ENCODE results near the gene SCFD1. TPM values are rescaled to one million over a fixed set of nuclear protein-coding genes. Genes with fewer than 3 reads are reported as not detected.
"Not testable (repeated sequence)": the region's sequence is repeated elsewhere in the genome, so short reads cannot be mapped to it uniquely, and the experiment has no call there.

The SCFD1 gene
- total RNA-seq, 1 donor from 2014 or later = 95.1 TPM

GRCh38 chr14:30610787-30611343 lies 11.3 kb upstream of the SCFD1 start:
- peak; percentile 61 for DNase-seq (ENCODE audit: low spot score)

DNA sequence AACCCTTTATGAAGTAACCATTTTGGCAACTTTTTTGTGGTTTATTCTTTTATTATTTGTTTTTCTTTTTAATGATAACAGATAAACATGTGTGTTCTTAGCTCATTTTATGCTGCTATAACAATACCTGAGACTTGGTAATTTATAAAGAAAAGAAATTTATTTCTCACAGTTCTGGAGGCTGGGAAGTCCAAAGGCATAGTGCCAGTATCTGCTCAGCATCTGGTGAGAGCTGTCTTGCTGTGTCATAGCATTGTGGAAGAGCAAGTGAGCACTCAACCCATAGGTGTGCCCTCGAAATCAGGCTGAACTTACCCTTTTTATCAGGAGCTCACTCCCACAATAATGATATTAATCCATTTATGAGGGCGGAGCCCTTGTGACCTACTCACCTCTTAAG lies 8.0 kb upstream of the SCFD1 start:
- DNase-seq (ENCODE audit: low spot score) = no peak

DNA sequence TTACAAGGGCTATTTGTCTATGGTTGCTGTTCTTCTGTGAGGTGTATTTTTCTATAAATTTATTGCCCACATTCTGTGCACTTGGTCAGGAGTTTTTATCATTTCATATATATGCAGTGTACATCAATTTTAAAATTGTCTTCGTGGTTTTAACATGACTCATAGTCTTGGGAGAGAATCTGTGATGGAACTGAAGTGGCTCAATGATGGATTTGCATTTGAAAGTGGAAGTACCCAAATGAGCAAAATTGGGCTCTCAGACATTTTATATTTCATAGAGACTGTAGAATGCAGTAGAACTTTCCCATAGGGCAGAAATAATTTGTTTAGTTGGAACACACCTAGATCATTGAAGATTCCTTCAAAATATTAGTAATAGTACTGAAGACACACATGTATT lies 1.9 kb upstream of the SCFD1 start:
- DNase-seq (ENCODE audit: low spot score) = no peak

DNA sequence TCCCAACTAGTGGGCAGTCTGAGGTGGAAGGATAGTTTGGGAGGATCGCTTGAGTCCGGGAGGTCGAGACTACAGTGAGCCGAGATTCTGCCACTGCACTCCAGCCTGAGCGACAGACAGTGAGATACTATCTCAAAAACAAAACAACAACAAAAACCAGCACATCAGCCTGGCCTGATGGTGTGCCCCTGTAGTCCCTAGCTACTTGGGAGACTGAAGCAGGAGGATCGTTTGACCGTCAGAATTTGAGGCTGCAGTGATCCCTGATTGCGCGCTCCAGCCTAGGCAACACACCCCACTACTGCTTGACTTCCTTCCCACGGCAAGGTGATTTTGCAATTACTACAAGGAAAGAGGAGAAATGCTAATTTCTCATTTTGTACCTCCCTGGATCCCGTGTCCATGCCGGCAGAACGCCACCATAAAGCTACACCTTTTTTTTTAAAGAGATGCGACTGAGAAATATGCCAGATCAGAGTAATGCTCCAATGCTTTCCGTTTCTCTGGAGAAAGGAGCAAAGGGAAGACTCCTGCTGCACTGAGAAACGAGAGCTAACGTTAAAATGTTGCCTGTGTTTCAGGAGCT lies 672 bp upstream of the SCFD1 start:
- no peak for DNase-seq (ENCODE audit: low spot score)

DNA sequence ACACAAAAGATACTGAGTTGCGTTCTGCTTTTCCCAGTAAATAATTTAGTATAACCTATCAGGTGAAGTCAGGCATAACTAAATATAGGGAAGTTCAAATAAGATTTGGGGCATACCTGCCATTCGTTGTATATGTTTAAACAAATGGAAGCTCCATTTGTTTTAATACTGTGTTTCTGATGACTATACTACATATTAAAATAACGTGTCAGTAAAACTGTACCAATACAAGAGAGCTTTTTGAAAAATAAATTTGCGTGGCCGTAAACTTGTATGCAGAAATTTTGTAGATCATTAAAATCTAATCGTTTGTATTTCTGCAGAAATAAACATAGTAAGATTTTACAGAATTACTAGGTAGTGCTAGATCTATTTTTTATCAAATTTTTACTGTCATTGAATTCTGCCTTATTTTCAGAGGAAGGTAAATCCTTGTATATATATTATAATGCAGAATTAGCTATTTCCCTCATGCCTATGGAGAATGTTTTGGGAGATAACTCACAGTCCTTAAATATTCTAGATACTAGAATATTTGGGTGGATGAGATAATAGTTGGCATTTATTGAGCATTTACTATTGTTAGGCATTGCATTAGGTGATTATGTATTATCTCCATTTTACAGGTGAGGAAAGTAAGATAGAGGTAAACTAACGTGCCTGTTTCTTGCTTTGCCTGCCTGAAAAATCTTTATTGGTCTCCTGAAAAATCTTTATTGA lies 1.5 kb downstream of the SCFD1 start:
- DNase-seq (ENCODE audit: low spot score) = no peak

DNA sequence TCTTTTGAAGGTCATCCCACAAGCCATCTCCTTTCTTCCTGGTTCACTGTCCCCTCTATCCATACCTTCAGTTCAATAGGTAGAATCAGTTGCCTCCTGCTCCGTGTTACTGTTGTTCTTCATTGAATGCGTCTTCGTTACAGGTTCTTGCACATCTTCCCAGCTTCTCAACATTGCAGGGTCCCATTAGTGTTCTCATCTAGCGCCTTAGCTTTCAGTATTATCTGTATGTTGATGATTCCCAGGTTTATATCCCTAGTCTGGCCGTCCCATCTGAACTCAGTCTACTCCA lies 2.0 kb downstream of the SCFD1 start:
- no peak for DNase-seq (ENCODE audit: low spot score)

DNA sequence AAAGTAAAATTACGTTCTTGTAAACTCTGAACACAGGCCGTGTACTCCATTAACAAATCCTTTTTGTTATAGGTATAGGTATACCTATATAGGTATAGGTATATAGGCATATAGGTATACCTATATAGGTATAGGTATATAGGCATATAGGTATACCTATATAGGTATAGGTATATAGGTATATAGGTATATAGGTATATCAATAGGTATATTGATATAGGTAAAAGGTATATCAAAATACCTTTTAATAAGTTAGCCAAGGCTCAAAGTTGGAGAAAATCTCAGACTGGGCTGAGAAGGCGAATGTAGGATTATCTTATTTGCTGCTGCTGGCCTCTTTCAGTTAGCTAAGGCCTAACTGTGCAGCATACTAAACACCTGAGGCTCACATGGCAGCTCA lies 3.4 kb downstream of the SCFD1 start:
- no peak for DNase-seq (ENCODE audit: low spot score)

DNA sequence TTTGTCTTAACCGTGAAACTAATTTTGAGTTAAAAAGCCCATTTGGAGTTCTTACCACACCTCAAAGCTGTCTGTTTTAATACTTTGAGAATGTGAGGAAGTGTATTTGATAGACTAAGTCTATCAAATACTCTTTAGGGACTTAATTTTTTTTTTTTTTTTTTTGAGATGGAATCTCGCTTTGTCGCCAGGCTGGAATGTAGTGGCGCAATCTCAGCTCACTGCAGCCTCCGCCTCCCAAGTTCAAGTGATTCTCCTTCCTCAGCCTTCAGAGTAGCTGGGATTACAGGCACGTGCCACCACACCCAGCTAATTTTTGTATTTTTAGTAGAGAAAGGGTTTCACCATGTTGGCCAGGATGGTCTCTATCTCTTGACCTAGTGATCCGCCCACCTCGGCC lies 7.3 kb downstream of the SCFD1 start:
- not testable (repeated sequence) for DNase-seq (ENCODE audit: low spot score)

- DNase-seq (ENCODE audit: low spot score) = no peak
Measured at GRCh38 chr14:30630248-30630647, 8.1 kb downstream of the SCFD1 start.

DNA sequence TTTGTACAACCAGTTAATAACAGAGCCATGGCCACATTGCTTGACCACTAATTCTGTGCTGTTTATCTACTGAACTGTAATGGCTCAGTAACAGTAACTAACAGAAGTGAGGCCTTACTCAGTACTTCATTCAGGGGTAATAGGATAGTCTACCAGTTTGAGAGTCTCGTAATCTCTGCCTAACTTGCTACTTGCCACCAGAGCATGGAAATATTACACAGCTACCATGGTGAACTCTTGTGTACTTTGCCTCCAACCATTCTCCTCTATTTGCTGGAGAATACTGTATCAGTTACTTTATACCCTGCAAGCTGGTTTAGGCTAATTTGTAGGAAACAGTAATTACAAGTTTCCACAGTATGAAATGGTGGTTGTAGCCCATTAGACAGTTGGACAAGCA lies 10.6 kb downstream of the SCFD1 start:
- DNase-seq (ENCODE audit: low spot score) = no peak

DNA sequence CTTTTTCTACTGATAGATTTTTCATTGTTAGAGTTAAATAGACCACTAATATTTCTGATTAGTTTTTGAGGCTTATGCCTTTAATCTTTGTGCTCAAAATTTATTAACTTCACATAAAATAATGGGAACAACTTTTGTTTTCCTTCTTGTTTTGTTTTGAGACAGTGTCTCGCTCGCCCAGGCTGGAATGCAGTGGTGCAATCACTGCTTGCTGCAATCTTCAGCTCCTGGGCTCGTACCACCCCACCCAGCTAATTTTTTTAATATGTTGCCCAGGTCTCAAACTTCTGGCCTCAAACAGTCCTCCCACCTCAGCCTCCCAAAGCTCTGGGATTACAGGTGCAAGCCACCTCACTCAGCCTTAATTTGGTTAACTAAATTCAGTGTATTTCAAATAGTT lies 16.8 kb downstream of the SCFD1 start:
- no peak for DNase-seq (ENCODE audit: low spot score)

DNA sequence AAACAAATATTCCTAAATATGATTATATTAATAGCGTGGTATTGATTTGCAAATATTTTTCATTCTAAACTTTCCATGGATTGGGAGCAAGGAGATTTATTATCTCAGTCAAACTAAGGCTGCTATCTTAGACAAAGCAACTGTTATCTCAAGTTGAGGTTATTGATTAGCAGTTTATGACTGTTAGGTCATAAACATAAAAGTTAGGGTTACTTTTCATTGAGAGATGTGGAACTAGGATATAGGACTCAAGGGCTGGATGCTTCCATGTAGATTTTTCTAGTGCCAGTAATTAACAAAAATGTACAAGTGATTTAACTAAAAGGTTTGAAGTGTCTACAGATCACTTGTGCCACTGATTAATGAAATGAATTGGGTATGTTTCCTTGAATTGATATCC lies 19.1 kb downstream of the SCFD1 start:
- no peak for DNase-seq (ENCODE audit: low spot score)

DNA sequence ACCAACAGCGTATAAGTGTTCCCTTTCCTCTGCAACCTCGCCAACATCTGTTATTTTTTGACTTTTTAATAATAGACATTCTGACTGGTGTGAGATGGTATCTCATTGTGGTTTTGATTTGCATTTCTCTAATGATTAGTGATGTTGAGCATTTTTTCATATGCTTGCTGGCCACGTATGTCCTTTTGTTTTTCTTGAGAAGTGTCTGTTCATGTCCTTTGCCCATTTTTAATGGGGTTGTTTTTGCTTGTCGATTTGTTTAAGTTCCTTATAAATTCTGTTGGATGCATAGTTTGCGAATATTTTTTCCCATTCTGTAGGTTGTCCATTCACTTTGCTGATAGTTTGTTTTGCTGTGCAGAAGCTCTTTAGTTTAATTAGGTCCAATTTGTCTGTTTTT lies 22.3 kb downstream of the SCFD1 start:
- not testable (repeated sequence) for DNase-seq (ENCODE audit: low spot score)

GRCh38 chr14:30645600-30645999 lies 23.5 kb downstream of the SCFD1 start:
- no peak for DNase-seq (ENCODE audit: low spot score)

DNA sequence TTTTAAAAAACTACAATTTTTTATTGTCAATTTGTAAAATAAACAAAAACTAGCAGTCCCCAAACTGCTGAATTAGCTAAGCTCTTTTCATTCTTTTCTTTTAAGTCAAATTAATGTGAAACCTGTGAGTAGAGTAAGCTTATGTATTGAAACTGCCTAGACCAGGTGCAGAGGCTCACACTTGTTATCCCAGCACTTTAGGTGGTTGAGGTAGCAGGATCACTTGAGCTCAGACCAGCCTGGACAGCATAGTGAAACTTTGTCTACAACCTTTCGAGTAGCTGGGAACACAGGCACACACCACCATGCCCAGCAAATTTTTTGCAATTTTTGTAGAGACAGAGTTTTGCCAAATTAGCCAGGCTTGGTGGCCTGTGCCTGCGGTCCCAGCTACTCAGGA lies 26.4 kb downstream of the SCFD1 start:
- DNase-seq (ENCODE audit: low spot score) = no peak

DNA sequence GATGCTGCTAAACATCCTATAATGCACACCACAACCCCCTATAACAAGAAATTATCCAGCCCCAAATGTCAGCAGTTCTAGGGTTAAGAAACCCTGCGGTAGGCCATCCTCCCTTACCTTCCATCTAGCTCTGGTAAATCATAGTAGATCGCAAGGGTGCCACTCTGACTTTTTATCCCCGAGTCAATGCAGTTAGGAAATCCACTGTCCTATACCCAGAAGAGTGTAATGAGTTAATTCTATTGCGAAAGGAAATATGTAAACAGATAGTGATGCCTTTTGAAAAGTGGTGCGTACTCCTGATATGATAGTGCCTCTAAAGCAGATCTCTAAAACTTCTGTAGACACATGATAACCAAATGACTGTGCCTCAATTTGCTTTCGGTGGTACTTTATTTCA lies 29.8 kb downstream of the SCFD1 start:
- no peak for DNase-seq (ENCODE audit: low spot score)

DNA sequence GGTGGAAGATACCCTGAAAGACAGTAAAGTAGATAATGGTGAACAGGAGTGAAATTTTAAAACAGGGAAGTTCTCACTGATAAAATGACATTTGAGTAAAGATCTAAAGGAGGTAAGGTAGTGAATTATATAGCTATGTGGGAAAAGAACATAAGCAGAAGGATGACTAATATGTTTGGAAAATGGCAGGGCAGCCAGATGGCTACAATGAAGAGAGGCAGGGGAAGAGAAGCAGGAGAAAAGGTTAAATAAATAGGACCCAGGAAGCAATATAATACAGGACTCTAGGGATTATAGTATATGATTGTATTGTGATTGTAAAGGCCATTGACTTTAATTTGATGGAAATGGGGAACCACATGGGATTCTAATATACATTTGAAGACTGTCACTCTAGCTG lies 33.0 kb downstream of the SCFD1 start:
- no peak for DNase-seq (ENCODE audit: low spot score)

GRCh38 chr14:30655658-30656057 lies 33.5 kb downstream of the SCFD1 start:
- no peak for DNase-seq (ENCODE audit: low spot score)

DNA sequence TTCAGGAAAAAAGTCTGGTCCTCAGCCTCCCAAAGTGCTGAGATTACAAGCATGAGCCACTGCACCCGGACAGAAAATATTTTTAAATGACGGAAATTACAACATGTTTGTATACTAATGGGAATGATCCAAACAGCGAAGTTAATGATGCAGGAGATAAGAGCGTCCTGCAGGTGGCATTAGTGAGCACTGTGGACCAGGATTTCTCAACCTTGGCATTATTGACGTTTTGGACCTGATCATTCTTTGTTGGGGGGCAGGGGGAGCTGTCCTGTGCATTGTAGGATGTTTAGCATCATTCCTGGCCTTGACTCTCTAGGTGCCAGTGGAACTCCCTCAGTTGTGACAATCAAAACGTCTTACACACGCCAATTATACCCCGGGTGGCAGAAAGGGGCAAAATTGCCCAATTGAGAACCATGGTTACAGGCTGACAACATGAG lies 34.1 kb downstream of the SCFD1 start:
- no peak for DNase-seq (ENCODE audit: low spot score)

DNA sequence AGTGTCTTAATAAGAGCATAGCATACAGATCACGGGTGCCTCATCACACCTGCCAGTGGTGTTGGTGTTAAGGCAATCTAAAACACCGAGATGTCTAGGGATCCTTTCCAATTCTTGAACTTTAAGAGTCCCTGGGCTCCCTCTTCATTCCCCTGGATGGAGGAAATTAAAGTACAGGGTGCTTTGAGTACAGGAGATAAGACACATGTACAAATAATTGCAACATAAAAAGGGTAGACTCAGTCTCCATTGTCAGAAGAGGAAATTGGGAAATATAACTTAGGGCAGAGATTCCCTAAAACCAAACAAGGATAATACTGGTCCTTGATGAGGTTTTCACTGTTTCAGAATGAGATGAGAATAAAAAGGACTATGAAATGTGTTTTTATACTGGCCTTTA lies 34.9 kb downstream of the SCFD1 start:
- no peak for DNase-seq (ENCODE audit: low spot score)

DNA sequence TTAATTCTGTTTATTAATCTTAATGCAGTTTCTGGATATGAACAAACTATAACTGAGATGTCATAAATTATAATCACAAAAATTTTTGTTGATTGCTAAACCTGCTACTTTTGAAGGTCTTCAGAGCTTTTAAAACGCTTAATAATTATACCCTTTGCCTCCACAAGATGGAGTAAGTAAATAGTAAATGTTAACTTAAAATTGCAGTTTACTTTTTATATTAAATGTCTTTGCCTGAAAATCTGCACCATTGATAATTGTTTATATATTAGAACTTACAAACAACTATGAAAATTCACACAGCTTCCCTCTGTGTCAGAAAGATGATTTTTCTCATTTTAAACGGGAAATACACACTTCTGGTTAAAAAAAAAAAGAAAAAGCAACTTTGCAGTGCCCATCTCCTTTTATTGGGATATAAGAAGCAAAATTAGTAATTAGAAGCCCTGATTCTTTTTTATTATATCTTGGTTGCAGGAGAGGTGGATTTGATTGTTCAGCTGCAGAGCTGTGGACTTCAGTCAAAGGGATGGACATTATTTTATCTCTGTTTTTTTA lies 35.6 kb downstream of the SCFD1 start:
- no peak for DNase-seq (ENCODE audit: low spot score)

DNA sequence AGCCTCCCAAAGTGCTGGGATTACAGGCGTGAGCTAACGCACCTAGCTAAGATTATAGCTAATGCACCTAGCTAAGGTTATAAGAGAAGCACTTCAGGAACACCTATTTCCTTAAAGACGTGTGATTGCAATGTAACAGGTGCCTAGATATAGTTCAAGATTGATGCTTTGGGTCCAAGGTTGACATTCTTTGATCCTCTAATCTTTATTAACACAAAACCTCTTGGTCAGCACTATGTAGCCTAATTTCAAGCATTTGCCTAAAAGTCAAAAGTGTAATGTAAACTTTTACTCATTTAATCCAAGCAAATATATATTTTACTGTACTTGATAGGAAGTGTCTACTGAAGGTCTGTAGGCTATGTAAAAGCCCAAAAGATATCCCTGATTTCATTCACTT lies 36.5 kb downstream of the SCFD1 start:
- no peak for DNase-seq (ENCODE audit: low spot score)

DNA sequence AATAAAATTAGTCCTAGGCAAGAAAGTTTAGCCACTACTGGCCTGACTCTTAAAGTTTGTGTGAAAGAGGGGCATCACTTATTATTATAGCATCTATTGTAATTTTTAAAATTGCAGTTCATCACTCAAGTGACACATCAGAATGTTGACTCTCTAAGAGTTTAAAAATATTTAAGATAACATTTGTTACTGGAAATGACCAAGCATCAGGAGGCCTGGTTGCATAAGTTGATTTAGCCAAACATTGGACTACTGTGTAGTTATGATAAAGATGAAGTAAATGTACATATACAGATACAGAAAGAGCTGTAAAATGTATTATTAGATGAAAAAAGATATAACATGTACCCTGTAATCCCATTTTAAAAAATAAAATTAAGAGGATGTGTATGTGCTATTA lies 47.5 kb downstream of the SCFD1 start:
- DNase-seq (ENCODE audit: low spot score) = no peak

DNA sequence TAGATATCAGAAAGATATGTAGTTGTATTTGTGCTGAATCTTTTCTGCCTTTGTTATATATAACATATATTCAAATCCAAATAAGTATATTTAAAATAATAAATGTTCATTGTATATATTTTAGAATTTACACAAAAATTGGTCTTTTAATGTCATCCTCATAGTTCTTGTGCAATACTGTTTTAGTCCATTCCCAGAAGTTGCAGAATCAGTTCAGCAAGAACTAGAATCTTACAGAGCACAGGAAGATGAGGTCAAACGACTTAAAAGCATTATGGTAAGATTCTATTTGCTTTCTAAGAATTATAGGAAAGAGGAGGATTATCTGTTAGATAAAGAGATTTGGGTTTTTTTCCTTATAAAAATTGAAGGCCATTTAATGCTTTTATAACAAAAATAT lies 51.0 kb downstream of the SCFD1 start:
- no peak for DNase-seq (ENCODE audit: low spot score)

Measured in ureter (tissue), 1 donor.